HG03439 (cell line): ENCODE results near the gene FAM170B.

Source experiments
- ATAC-seq: cut with Tn5 transposase; IDR thresholded peaks from one replicate; pipeline ENCODE4 v1.9.1; 2021; ENCODE audit warnings: mild to moderate bottlenecking, moderate library complexity; ENCODE audit not compliant: unreplicated experiment

The FAM170B gene

GRCh38 chr10:49169776-49170175 is 36.0 kb upstream of the FAM170B start:
- ATAC-seq: no peak

- no peak for ATAC-seq
Observed at GRCh38 chr10:49168831-49169500, 35.1 kb upstream of the FAM170B start.

GRCh38 chr10:49168171-49168540 is 34.3 kb upstream of the FAM170B start:
- ATAC-seq: no peak

GRCh38 chr10:49167425-49168170 is 33.8 kb upstream of the FAM170B start:
- ATAC-seq: no peak

- no peak for ATAC-seq
Observed at GRCh38 chr10:49166484-49167400, 32.9 kb upstream of the FAM170B start.

- ATAC-seq: no peak
Observed at GRCh38 chr10:49165821-49166483, 32.1 kb upstream of the FAM170B start.

- no peak for ATAC-seq
Observed at GRCh38 chr10:49165259-49165658, 31.4 kb upstream of the FAM170B start.

- peak; percentile 80 for ATAC-seq
Observed at GRCh38 chr10:49164559-49165188, 30.9 kb upstream of the FAM170B start.

GRCh38 chr10:49163741-49164140 is 29.9 kb upstream of the FAM170B start:
- ATAC-seq: no peak

GRCh38 chr10:49162761-49163310 is 29.0 kb upstream of the FAM170B start:
- ATAC-seq: no peak

GRCh38 chr10:49162063-49162462 is 28.2 kb upstream of the FAM170B start:
- ATAC-seq: no peak

GRCh38 chr10:49161411-49161997 is 27.7 kb upstream of the FAM170B start:
- no peak for ATAC-seq

- no peak for ATAC-seq
Observed at GRCh38 chr10:49160814-49161213, 27.0 kb upstream of the FAM170B start.

- ATAC-seq: no peak
Observed at GRCh38 chr10:49160110-49160509, 26.3 kb upstream of the FAM170B start.

GRCh38 chr10:49158915-49159314 is 25.1 kb upstream of the FAM170B start:
- ATAC-seq: no peak

GRCh38 chr10:49158404-49158803 is 24.6 kb upstream of the FAM170B start:
- no peak for ATAC-seq

- no peak for ATAC-seq
Observed at GRCh38 chr10:49157229-49157628, 23.4 kb upstream of the FAM170B start.

GRCh38 chr10:49154641-49155040 is 20.8 kb upstream of the FAM170B start:
- no peak for ATAC-seq

- ATAC-seq: no peak
Observed at GRCh38 chr10:49153971-49154370, 20.1 kb upstream of the FAM170B start.

- ATAC-seq: no peak
Observed at GRCh38 chr10:49153115-49153514, 19.3 kb upstream of the FAM170B start.
